H1 (cell line): ENCODE data around the gene DGKI. TPM values are rescaled to one million over a fixed set of nuclear protein-coding genes. Genes with fewer than 3 reads are reported as not detected.

Experiments
- CTCF ChIA-PET: fragments of 300-600 bp; sonication (Branson Sonifier 250); formaldehyde crosslinking; loops from one replicate; lab custom pipeline; 2021; ENCODE audit not compliant: partially characterized antibody; lab: Charles Lee
- POLR2A ChIA-PET: fragments of 300-600 bp; sonication (Branson Sonifier 250); formaldehyde crosslinking; loops from one replicate; lab custom pipeline; 2021; ENCODE audit warnings: inconsistent platforms; ENCODE audit not compliant: partially characterized antibody; lab: Charles Lee
- DNase-seq, 2 experiments: peaks; one replicate each; pipeline versions ENCODE4 v3.0.0 to v3.0.0-alpha.2; 2010 to 2022; ENCODE audit warnings: low spot score in 2 of 2, low read depth in 1 of 2, mixed read lengths in 1 of 2
- FAIRE-seq: peaks from 2 replicates; lab custom pipeline; 2011; peaks lifted over from hg19 to GRCh38; lab: Jason Lieb, UNC
- H2AFZ ChIP-seq: 2 replicates; pipeline ENCODE4 v1.8.1; 2012; ENCODE audit warnings: low read length, inconsistent platforms
- H2AK5ac ChIP-seq: 2 replicates; pipeline ENCODE4 v1.6.1; 2013; ENCODE audit warnings: low read depth, low read length
- H2BK120ac ChIP-seq: replicated peaks from 2 replicates; pipeline ENCODE3; 2013; ENCODE audit warnings: low read depth, low read length, inconsistent platforms
- H2BK12ac ChIP-seq: 2 replicates; pipeline ENCODE4 v1.6.1; 2013; ENCODE audit warnings: low read depth, low read length
- H2BK15ac ChIP-seq: 2 replicates; pipeline ENCODE4 v1.6.1; 2013; ENCODE audit warnings: low read length
- H2BK20ac ChIP-seq: 2 replicates; pipeline ENCODE4 v1.6.1; 2013; ENCODE audit warnings: low read length
- H2BK5ac ChIP-seq: 2 replicates; pipeline ENCODE4 v1.6.1; 2013; ENCODE audit warnings: low read depth, low read length
- H3K14ac ChIP-seq: 2 replicates; pipeline ENCODE4 v1.6.1; 2013; ENCODE audit warnings: inconsistent platforms; ENCODE audit not compliant: insufficient read length
- H3K18ac ChIP-seq: 2 replicates; pipeline ENCODE4 v1.6.1; 2013; ENCODE audit warnings: low read length; ENCODE audit errors: extremely low read depth
- H3K23ac ChIP-seq: 2 replicates; pipeline ENCODE4 v1.6.1; 2013; ENCODE audit warnings: inconsistent platforms; ENCODE audit not compliant: insufficient read length
- H3K23me2 ChIP-seq: 2 replicates; pipeline ENCODE4 v1.6.1; 2013; ENCODE audit warnings: low read depth, low read length
- H3K27ac ChIP-seq: 2 replicates; pipeline ENCODE4 v1.6.1; 2011; ENCODE audit warnings: low read depth, low read length, inconsistent platforms
- H3K27me3 ChIP-seq, 4 experiments: replicated peaks in 1 of 4; 1 replicate in 1 of 4; 2 replicates in 3 of 4; pipeline versions ENCODE4 v1.6.1 to v1.8.1; 2011 to 2013; ENCODE audit warnings: low read length in 3 of 4, mild to moderate bottlenecking in 3 of 4, inconsistent platforms in 2 of 4, mixed read lengths in 2 of 4, moderate library complexity in 1 of 4; ENCODE audit not compliant: control insufficient read depth in 3 of 4, insufficient read depth in 3 of 4; ENCODE audit errors: extremely low read depth in 1 of 4
- H3K36me3 ChIP-seq, 4 experiments: 2 replicates each; pipeline versions ENCODE4 v1.6.1 to v1.8.1; 2011 to 2013; ENCODE audit warnings: mild to moderate bottlenecking in 4 of 4, low read length in 3 of 4, moderate library complexity in 2 of 4, control low read depth in 1 of 4, inconsistent platforms in 1 of 4; ENCODE audit not compliant: insufficient read depth in 4 of 4, control insufficient read depth in 2 of 4
- H3K4ac ChIP-seq: replicated peaks from 2 replicates; pipeline ENCODE3; 2013; ENCODE audit warnings: low read length, low read depth, mixed read lengths, inconsistent platforms; ENCODE audit not compliant: insufficient read length
- H3K4me1 ChIP-seq, 4 experiments: replicated peaks in 1 of 4; 1 replicate in 1 of 4; 2 replicates in 3 of 4; pipeline versions ENCODE4 v1.6.1 to v1.8.1; 2011 to 2013; ENCODE audit warnings: low read length in 3 of 4, inconsistent platforms in 2 of 4, mixed read lengths in 1 of 4; ENCODE audit not compliant: insufficient read depth in 4 of 4, control insufficient read depth in 3 of 4
- H3K4me2 ChIP-seq, 2 experiments: 2 replicates each; pipeline versions ENCODE4 v1.6.1 to v1.8.1; 2011 to 2013; ENCODE audit warnings: low read depth in 2 of 2, low read length in 2 of 2, control low read depth in 1 of 2, inconsistent platforms in 1 of 2, mild to moderate bottlenecking in 1 of 2; ENCODE audit not compliant: insufficient read depth in 1 of 2
- H3K4me3 ChIP-seq, 4 experiments: fragments of 200-600, 300-600 bp in 1 of 4; sonication (generic), shearing (Covaris generic), sonication (Bioruptor Twin) in 1 of 4; 2 replicates each; pipeline versions ENCODE4 v1.5.1 to v1.8.1; 2011 to 2016; ENCODE audit warnings: low read length in 4 of 4, low read depth in 3 of 4, control low read depth in 2 of 4, inconsistent platforms in 2 of 4, mild to moderate bottlenecking in 2 of 4, mixed read lengths in 1 of 4, moderate library complexity in 1 of 4; ENCODE audit not compliant: insufficient read depth in 2 of 4; ENCODE audit errors: extremely low read depth in 1 of 4
- H3K56ac ChIP-seq: replicated peaks from 2 replicates; pipeline ENCODE3; 2013; ENCODE audit warnings: low read depth, mild to moderate bottlenecking, mixed read lengths, low read length, inconsistent platforms; ENCODE audit not compliant: insufficient read length
- H3K79me1 ChIP-seq: 2 replicates; pipeline ENCODE4 v1.6.1; 2013; ENCODE audit warnings: low read depth, low read length, control low read depth
- H3K79me2 ChIP-seq, 2 experiments: 2 replicates each; pipeline versions ENCODE4 v1.6.1 to v1.8.1; 2012 to 2013; ENCODE audit warnings: low read length in 2 of 2, mild to moderate bottlenecking in 2 of 2, inconsistent platforms in 1 of 2; ENCODE audit not compliant: insufficient read depth in 2 of 2, control insufficient read depth in 1 of 2
- H3K9ac ChIP-seq, 4 experiments: replicated peaks in 1 of 4; 1 replicate in 1 of 4; 2 replicates in 3 of 4; pipeline versions ENCODE4 v1.6.1 to v1.8.1; 2011 to 2013; ENCODE audit warnings: low read depth in 3 of 4, low read length in 3 of 4, control low read depth in 2 of 4, mild to moderate bottlenecking in 2 of 4, moderate library complexity in 2 of 4, inconsistent platforms in 1 of 4; ENCODE audit errors: extremely low read depth in 1 of 4
- H3K9me3 ChIP-seq, 2 experiments: 2 replicates each; pipeline versions ENCODE4 v1.6.1 to v1.8.1; 2012 to 2013; ENCODE audit warnings: mild to moderate bottlenecking in 2 of 2, moderate library complexity in 2 of 2, control low read depth in 1 of 2, inconsistent platforms in 1 of 2, low read depth in 1 of 2, low read length in 1 of 2, mixed read lengths in 1 of 2; ENCODE audit not compliant: insufficient read depth in 2 of 2
- H4K20me1 ChIP-seq, 2 experiments: replicated peaks in 1 of 2; 2 replicates each; pipeline versions ENCODE3 to v1.8.1; 2011 to 2013; ENCODE audit warnings: inconsistent platforms in 2 of 2, low read length in 2 of 2, mild to moderate bottlenecking in 1 of 2; ENCODE audit not compliant: insufficient read depth in 2 of 2, control insufficient read depth in 1 of 2
- H4K5ac ChIP-seq: 2 replicates; pipeline ENCODE4 v1.6.1; 2013; ENCODE audit warnings: low read length, low read depth, mixed read lengths, inconsistent platforms; ENCODE audit not compliant: insufficient read length
- H4K8ac ChIP-seq: 2 replicates; pipeline ENCODE4 v1.8.0; 2013; ENCODE audit warnings: mild to moderate bottlenecking, moderate library complexity, low read length, inconsistent platforms; ENCODE audit not compliant: insufficient read depth; ENCODE audit errors: extremely low read depth
- H4K91ac ChIP-seq: replicated peaks from 2 replicates; pipeline ENCODE3; 2013; ENCODE audit warnings: low read length, mixed read lengths, inconsistent platforms; ENCODE audit not compliant: insufficient read length
- BCL11A ChIP-seq, 2 experiments: IDR thresholded peaks; one replicate each; pipeline ENCODE4 v1.6.1; 2011; ENCODE audit warnings: low read depth in 2 of 2, low read length in 2 of 2, mild to moderate bottlenecking in 2 of 2
- CEBPB ChIP-seq: IDR thresholded peaks from 2 replicates; pipeline ENCODE4 v1.6.1; 2012; ENCODE audit warnings: low read depth, low read length
- CTBP2 ChIP-seq: IDR thresholded peaks from 2 replicates; pipeline ENCODE4 v1.7.0; 2011; ENCODE audit warnings: borderline replicate concordance, mild to moderate bottlenecking, moderate library complexity, mixed read lengths, low read length; ENCODE audit not compliant: insufficient read depth, insufficient read length
- JUND ChIP-seq: IDR thresholded peaks from 2 replicates; pipeline ENCODE4 v1.6.1; 2011; ENCODE audit warnings: mild to moderate bottlenecking, improper control_type of control experiment, low read length
- KDM1A ChIP-seq: fragments of 200-600, 300-600 bp; sonication (generic); IDR thresholded peaks from 2 replicates; pipeline ENCODE4 v1.7.1; 2016; ENCODE audit warnings: mild to moderate bottlenecking, low read length, borderline replicate concordance
- RAD21 ChIP-seq, 2 experiments: IDR thresholded peaks in 1 of 2; conservative IDR thresholded peaks in 1 of 2; 2 replicates each; pipeline ENCODE4 v1.6.1; 2011; ENCODE audit warnings: low read depth in 2 of 2, low read length in 2 of 2, improper control_type of control experiment in 1 of 2, inconsistent platforms in 1 of 2, mild to moderate bottlenecking in 1 of 2, moderate library complexity in 1 of 2
- SIRT6 ChIP-seq: IDR thresholded peaks from one replicate; pipeline ENCODE4 v1.7.1; 2012; ENCODE audit warnings: low read length, inconsistent platforms
- SIX5 ChIP-seq: IDR thresholded peaks from 2 replicates; pipeline ENCODE4 v1.6.1; 2011; ENCODE audit warnings: mild to moderate bottlenecking, low read depth, low read length
- SP2 ChIP-seq: IDR thresholded peaks from 2 replicates; pipeline ENCODE4 v1.6.1; 2012; ENCODE audit warnings: mild to moderate bottlenecking, low read length, inconsistent platforms
- SP4 ChIP-seq: IDR thresholded peaks from 2 replicates; pipeline ENCODE4 v1.6.1; 2012; ENCODE audit warnings: low read length, inconsistent platforms
- SRF ChIP-seq: IDR thresholded peaks from 2 replicates; pipeline ENCODE4 v1.6.1; 2011; ENCODE audit warnings: mild to moderate bottlenecking, low read depth, low read length, moderate library complexity
- SUZ12 ChIP-seq: fragments of 200-600 bp; sonication (generic); IDR thresholded peaks from 2 replicates; pipeline ENCODE4 v1.6.1; 2012; ENCODE audit warnings: mild to moderate bottlenecking, inconsistent platforms, low read length, moderate library complexity, mixed read lengths
- TAF1 ChIP-seq: IDR thresholded peaks from 2 replicates; pipeline ENCODE4 v1.6.1; 2011; ENCODE audit warnings: mild to moderate bottlenecking, low read depth, low read length
- TAF7 ChIP-seq: optimal IDR thresholded peaks from 2 replicates; pipeline ENCODE3; 2011; ENCODE audit warnings: low read depth, mild to moderate bottlenecking, inconsistent platforms, low read length, moderate library complexity, borderline replicate concordance
- TCF12 ChIP-seq: IDR thresholded peaks from 2 replicates; pipeline ENCODE4 v1.6.1; 2011; ENCODE audit warnings: low read depth, mild to moderate bottlenecking, low read length
- WGBS, 2 experiments: shearing (Covaris generic) in 1 of 2; methylation state at CpG; one replicate each; pipeline versions ENCODE4 v1.1.6 to v1.1.7; 2013 to 2015; ENCODE audit warnings: low lambda C conversion rate in 2 of 2, mixed read lengths in 2 of 2, inconsistent platforms in 1 of 2, low coverage in 1 of 2, missing lambda C conversion rate in 1 of 2; ENCODE audit not compliant: insufficient replicate concordance in 2 of 2, insufficient coverage in 1 of 2, insufficient read length in 1 of 2; ENCODE audit errors: extremely low coverage in 1 of 2, missing lambda C conversion rate in 1 of 2; 5-methylcytosine and 5-hydroxymethylcytosine counted together
- polyA plus RNA-seq, 7 experiments: library from polyadenylated mRNA; depleted of rRNA in 3 of 7; stranded (reverse) in 5 of 7; unstranded in 2 of 7; fragments of >200 nt in 5 of 7; fragments of 200-250 nt in 2 of 7; gene quantifications; 1 replicate in 5 of 7; 2 replicates in 1 of 7; 4 replicates in 1 of 7; pipeline versions ENCODE4 v1.2.1 to v1.2.3, GENCODE V29; 2011 to 2013; ENCODE audit warnings: missing spikeins in 2 of 7, mixed read lengths in 2 of 7
- total RNA-seq: library from RNA; stranded (reverse); fragmentation: NEBNext Ultra II Directional; extraction: Animal tissue kit (Norgen Biotek cat#: 25700); gene quantifications from 2 replicates; pipeline ENCODE4 v1.2.1, GENCODE V29; 2021

The DGKI gene
- total and polyA plus RNA-seq, 2 of the 8 experiments (the other 6 are each of a cell fraction or from before 2014, with no cell fraction given): 0.20 to 0.71 TPM

GRCh38 chr7:137694405-137694804 is 152.4 kb downstream of the DGKI start:
- no peak overlapping the region for H2BK15ac ChIP-seq
- H2BK5ac ChIP-seq: no peak overlapping the region
- no peaks in the 10 kb centered on the region for H3K27me3 ChIP-seq
- no peak overlapping the region for H2BK12ac ChIP-seq
- FAIRE-seq (no peak), DNase-seq (no peak)
- H3K79me1 ChIP-seq: no peaks in the 10 kb centered on the region
- H3K56ac ChIP-seq: no peak overlapping the region
- no peak overlapping the region for H4K91ac ChIP-seq
- H3K4me1 ChIP-seq: no peaks in the 10 kb centered on the region
- no peak overlapping the region for H3K4ac ChIP-seq
- no peak overlapping the region for H4K8ac ChIP-seq
- H3K27ac ChIP-seq: no peak overlapping the region
- H3K4me3 ChIP-seq: no peak overlapping the region
- H2BK20ac ChIP-seq: no peak overlapping the region; the same call in 1 of the 2 replicates
- no peaks in the 10 kb centered on the region for H3K23me2 ChIP-seq
- H3K9ac ChIP-seq: no peak overlapping the region
- ChIA-PET POLR2A (interaction anchor here (1.0 kb wide), 1 partner anchor 9 kb away, joined by 4 read pairs; no protein-coding TSS in a partner anchor), CTCF (no interaction called here)
- no peak overlapping the region for H3K14ac ChIP-seq
- H2AFZ ChIP-seq: no peak overlapping the region
- H4K20me1 ChIP-seq: no peaks in the 10 kb centered on the region
- H3K4me2 ChIP-seq: no peak overlapping the region
- H3K18ac ChIP-seq: no peak overlapping the region
- 63% methylated on average over 2 of the region's 2 CpGs; no CpG with 5 or more reads in 1 of the 2 experiments for whole genome bisulfite sequencing, 2 experiments
- H4K5ac ChIP-seq: no peak overlapping the region
- no peaks in the 10 kb centered on the region for H3K36me3 ChIP-seq
- H3K9me3 ChIP-seq: no peaks in the 10 kb centered on the region
- H2AK5ac ChIP-seq: no peak overlapping the region
- H3K79me2 ChIP-seq: no peaks in the 10 kb centered on the region
- no peak overlapping the region for H3K23ac ChIP-seq
- no peak overlapping the region for H2BK120ac ChIP-seq
- TF ChIP-seq SIX5 (no peak), SRF (no peak), TAF7 (no peak), JUND (no peak), SP4 (no peak), SUZ12 (no peak), RAD21 (IDR thresholded peaks at IDR 0.05 in 1 of 2, conservative IDR thresholded peaks at IDR 0.05 in 1 of 2; ENCODE audit: low read depth in 2 of 2, low read length in 2 of 2) (no peak), SP2 (no peak), KDM1A (no peak), TAF1 (no peak), SIRT6 (no peak), BCL11A (IDR thresholded peaks at IDR 0.05; ENCODE audit: low read depth in 2 of 2, low read length in 2 of 2) (no peak), CTBP2 (no peak), CEBPB (no peak), TCF12 (no peak)
